HepG2 (cell line): ENCODE results near the gene LRBA. TPM values are rescaled to one million over a fixed set of nuclear protein-coding genes. Genes with fewer than 3 reads are reported as not detected.
"Not testable (repeated sequence)": the region's sequence is repeated elsewhere in the genome, so short reads cannot be mapped to it uniquely, and the experiment has no call there.

Experiments used
- ATAC-seq: fragments of 200-7000 bp; cut with Tn5 transposase; 3 replicates; pipeline ENCODE4 v1.9.1; 2020; ENCODE audit warnings: mild to moderate bottlenecking, moderate library complexity
- BruUV-seq: library from RNA; stranded (reverse); fragments of 400-500 nt; replicated peaks from 2 replicates; lab custom pipeline; 2021; lab: Mats Ljungman, UMichigan
- CTCF ChIA-PET: fragments of 300-600 bp; formaldehyde crosslinking; extraction: SDS; loops from one replicate; lab custom pipeline; 2021; ENCODE audit warnings: low total read pairs, inconsistent platforms, low intra/inter-chr PET ratio; lab: Yijun Ruan, JAX
- POLR2A ChIA-PET: fragments of 350-600 bp; sonication (Branson Sonifier 250); formaldehyde crosslinking; loops from one replicate; lab custom pipeline; 2020; ENCODE audit warnings: antibody characterized with exemption, inconsistent platforms; lab: Yijun Ruan, JAX
- DNase-seq: peaks from one replicate; pipeline ENCODE4 v3.0.0-alpha.2; 2015; ENCODE audit warnings: low spot score
- FAIRE-seq: peaks from 3 replicates; lab custom pipeline; 2011; peaks lifted over from hg19 to GRCh38; lab: Jason Lieb, UNC
- H2AFZ ChIP-seq: one replicate; pipeline ENCODE4 v1.6.1; 2011; ENCODE audit warnings: low read length, inconsistent platforms
- H3K27ac ChIP-seq: fragments of 300-600 bp; 3 replicates; pipeline ENCODE4 v1.8.0; 2011; ENCODE audit warnings: mixed run types, mild to moderate bottlenecking, mixed read lengths, low read length, inconsistent platforms; ENCODE audit not compliant: insufficient read depth; ENCODE audit errors: extremely low read length
- H3K27me3 ChIP-seq, 2 experiments: fragments of 200-600 bp in 1 of 2; 2 replicates in 1 of 2; 3 replicates in 1 of 2; pipeline versions ENCODE4 v1.6.0 to v1.8.0; 2011; ENCODE audit warnings: low read length in 2 of 2, mild to moderate bottlenecking in 2 of 2, moderate library complexity in 2 of 2, inconsistent platforms in 1 of 2; ENCODE audit not compliant: insufficient read depth in 2 of 2, control insufficient read depth in 1 of 2
- H3K36me3 ChIP-seq, 2 experiments: fragments of 200-600 bp in 1 of 2; replicated peaks in 1 of 2; 2 replicates in 1 of 2; 3 replicates in 1 of 2; pipeline versions ENCODE4 v1.5.1 to v1.8.0; 2011; ENCODE audit warnings: low read length in 2 of 2, inconsistent platforms in 1 of 2; ENCODE audit not compliant: insufficient read depth in 2 of 2, control insufficient read depth in 1 of 2
- H3K4me1 ChIP-seq: 2 replicates; pipeline ENCODE4 v1.5.1; 2012; ENCODE audit warnings: low read length, inconsistent platforms; ENCODE audit not compliant: insufficient read depth
- H3K4me2 ChIP-seq: 2 replicates; pipeline ENCODE4 v1.6.0; 2011; ENCODE audit warnings: low read depth, low read length, inconsistent platforms
- H3K4me3 ChIP-seq, 3 experiments: fragments of 200-600 bp in 1 of 3; sonication (generic), shearing (Covaris generic) in 1 of 3; replicated peaks in 1 of 3; 2 replicates each; pipeline ENCODE4 v1.5.1; 2011 to 2016; ENCODE audit warnings: low read length in 3 of 3, inconsistent platforms in 2 of 3, low read depth in 2 of 3, mild to moderate bottlenecking in 2 of 3, control low read depth in 1 of 3, mixed read lengths in 1 of 3; ENCODE audit not compliant: insufficient read depth in 1 of 3
- H3K79me2 ChIP-seq: one replicate; pipeline ENCODE4 v1.6.1; 2011; ENCODE audit warnings: low read length, inconsistent platforms; ENCODE audit not compliant: insufficient read depth
- H3K9ac ChIP-seq: 2 replicates; pipeline ENCODE4 v1.6.0; 2011; ENCODE audit warnings: mild to moderate bottlenecking, low read depth, low read length, inconsistent platforms; ENCODE audit not compliant: insufficient read depth
- H3K9me3 ChIP-seq: 2 replicates; pipeline ENCODE4 v1.5.1; 2012; ENCODE audit warnings: mild to moderate bottlenecking, low read length
- H4K20me1 ChIP-seq: 2 replicates; pipeline ENCODE4 v1.6.0; 2011; ENCODE audit warnings: inconsistent platforms, mild to moderate bottlenecking, low read length, moderate library complexity; ENCODE audit not compliant: insufficient read depth
- CEBPB ChIP-seq: IDR thresholded peaks from 2 replicates; pipeline ENCODE4 v1.6.1; 2011; ENCODE audit warnings: low read depth, low read length, improper control_type of control experiment, borderline replicate concordance
- WGBS: methylation state at CpG from one replicate; pipeline ENCODE4 v1.1.6; 2017; ENCODE audit warnings: low lambda C conversion rate; 5-methylcytosine and 5-hydroxymethylcytosine counted together
- in situ Hi-C: cut with HindIII; loops from 2 replicates; pipeline ENCODE4 v1.10.0; 2017; ENCODE audit warnings: low pct_unique_long_range_greater_than_20kb; ENCODE audit not compliant: extremely low pct_ligation_motif_present
- intact Hi-C: fragments of 100-400 bp; cut with micrococcal nuclease; formaldehyde crosslinking; loops from one replicate; pipeline ENCODE4 v1.10.0; 2022; ENCODE audit not compliant: unreplicated experiment
- polyA plus RNA-seq, 8 experiments: library from polyadenylated mRNA; depleted of rRNA in 3 of 8; stranded (reverse) in 7 of 8; unstranded in 1 of 8; fragments of >200 nt; fragmentation: Illumina TruSeq in 4 of 8; extraction: Trizol in 4 of 8; gene quantifications; 2 replicates each; pipeline versions ENCODE4 v1.2.1 to v1.2.3, GENCODE V29; 2011 to 2016; ENCODE audit warnings: low read depth in 4 of 8, missing spikeins in 1 of 8, mixed read lengths in 1 of 8; ENCODE audit not compliant: insufficient read depth in 1 of 8
- total RNA-seq, 5 experiments: library from RNA; depleted of rRNA; stranded (reverse); fragments of >200 nt; fragmentation: Illumina TruSeq; extraction: Trizol; gene quantifications; 2 replicates each; pipeline ENCODE4 v1.2.3, GENCODE V29; 2016; ENCODE audit warnings: low read depth in 1 of 5
- TF ChIP-seq, protein P1 (sequence below): sonication (generic); formaldehyde crosslinking; IDR thresholded peaks from 2 replicates; pipeline ENCODE4 v1.4.0; 2020; ENCODE audit warnings: missing genetic modification reagents

The LRBA gene
- total and polyA plus RNA-seq, 2 of the 13 experiments (the other 11 are each of a cell fraction or from before 2014, with no cell fraction given), result 21.0 to 37.2 TPM

DNA sequence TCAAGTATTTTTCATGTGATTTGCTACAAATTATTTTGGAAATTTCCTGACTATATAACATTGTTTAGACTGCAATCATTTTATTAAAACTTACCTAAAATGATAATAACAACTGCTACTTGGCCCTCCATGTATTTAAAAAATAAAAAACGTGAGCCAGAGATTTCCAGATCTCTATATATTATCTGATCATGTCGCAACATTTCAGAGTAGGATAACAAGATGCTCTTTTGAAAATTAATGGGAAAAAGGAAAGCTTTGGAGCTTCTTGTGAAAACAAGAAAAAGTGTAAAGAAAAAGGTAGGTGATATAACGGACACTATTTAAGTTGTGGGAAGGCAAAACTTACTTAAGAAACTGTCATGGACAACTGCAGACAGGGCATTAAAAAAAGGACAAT is 448.0 kb downstream of the LRBA start:
- 90% methylated on average over 3 of the region's 3 CpGs for WGBS
- no peak for FAIRE-seq

DNA sequence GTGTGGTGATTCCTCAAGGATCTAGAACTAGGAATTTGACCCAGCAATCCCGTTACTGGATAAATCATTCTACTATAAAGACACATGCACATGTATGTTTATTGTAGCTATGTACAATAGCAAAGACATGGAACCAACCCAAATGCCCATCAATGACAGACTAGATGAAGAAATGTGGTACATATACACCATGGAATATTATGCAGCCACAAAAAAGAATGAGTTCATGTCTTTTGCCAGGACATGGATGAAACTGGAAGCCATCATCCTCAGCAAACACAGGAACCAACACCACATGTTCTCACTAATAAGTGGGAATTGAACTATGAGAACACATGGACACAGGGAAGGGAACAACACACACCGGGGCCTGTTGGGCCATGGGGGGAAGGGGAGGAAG is 450.1 kb downstream of the LRBA start:
- H3K36me3 ChIP-seq, H3K4me1 ChIP-seq, H2AFZ ChIP-seq, H3K9ac ChIP-seq, H3K79me2 ChIP-seq, in situ Hi-C loops, DNase-seq, CTCF ChIA-PET, H4K20me1 ChIP-seq, H3K27me3 ChIP-seq, H3K9me3 ChIP-seq, intact Hi-C loops, BruUV-seq, H3K4me2 ChIP-seq, POLR2A ChIA-PET, FAIRE-seq, H3K4me3 ChIP-seq, H3K27ac ChIP-seq, ATAC-seq: not testable (repeated sequence)
- 90% methylated on average over 2 of the region's 2 CpGs for WGBS

More for the DNA sequence above, 448.0 kb downstream of the LRBA start:
- TF ChIP-seq, protein P1, sequence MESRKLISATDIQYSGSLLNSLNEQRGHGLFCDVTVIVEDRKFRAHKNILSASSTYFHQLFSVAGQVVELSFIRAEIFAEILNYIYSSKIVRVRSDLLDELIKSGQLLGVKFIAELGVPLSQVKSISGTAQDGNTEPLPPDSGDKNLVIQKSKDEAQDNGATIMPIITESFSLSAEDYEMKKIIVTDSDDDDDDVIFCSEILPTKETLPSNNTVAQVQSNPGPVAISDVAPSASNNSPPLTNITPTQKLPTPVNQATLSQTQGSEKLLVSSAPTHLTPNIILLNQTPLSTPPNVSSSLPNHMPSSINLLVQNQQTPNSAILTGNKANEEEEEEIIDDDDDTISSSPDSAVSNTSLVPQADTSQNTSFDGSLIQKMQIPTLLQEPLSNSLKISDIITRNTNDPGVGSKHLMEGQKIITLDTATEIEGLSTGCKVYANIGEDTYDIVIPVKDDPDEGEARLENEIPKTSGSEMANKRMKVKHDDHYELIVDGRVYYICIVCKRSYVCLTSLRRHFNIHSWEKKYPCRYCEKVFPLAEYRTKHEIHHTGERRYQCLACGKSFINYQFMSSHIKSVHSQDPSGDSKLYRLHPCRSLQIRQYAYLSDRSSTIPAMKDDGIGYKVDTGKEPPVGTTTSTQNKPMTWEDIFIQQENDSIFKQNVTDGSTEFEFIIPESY, result no peak
- TF ChIP-seq CEBPB, result peak; percentile 42; the same call in 1 of the 2 replicates
- BruUV-seq, result no TSS peak
- in situ Hi-C loops (no loop called here), intact Hi-C loops (no loop called here)
- no peak overlapping the region for H3K27ac ChIP-seq
- no peaks in the 10 kb centered on the region for H3K27me3 ChIP-seq
- H3K9ac ChIP-seq, result no peak overlapping the region
- CTCF ChIA-PET, result no interaction called here
- no peak overlapping the region for H2AFZ ChIP-seq
- POLR2A ChIA-PET, result no interaction called here
- H3K9me3 ChIP-seq, result no peaks in the 10 kb centered on the region
- no peak overlapping the region for H3K4me2 ChIP-seq
- H3K79me2 ChIP-seq, result no peaks in the 10 kb centered on the region
- no peaks in the 10 kb centered on the region for H3K4me1 ChIP-seq
- no peak overlapping the region for H3K4me3 ChIP-seq
- H4K20me1 ChIP-seq, result no peaks in the 10 kb centered on the region
- DNase-seq (no peak), ATAC-seq (no peak)
- no peaks in the 10 kb centered on the region for H3K36me3 ChIP-seq
